H1 (cell line): ENCODE results near the gene APOO. TPM values are rescaled to one million over a fixed set of nuclear protein-coding genes. Genes with fewer than 3 reads are reported as not detected.

Experiments
- CTCF ChIA-PET: fragments of 300-600 bp; sonication (Branson Sonifier 250); formaldehyde crosslinking; loops from one replicate; lab custom pipeline; 2021; ENCODE audit not compliant: partially characterized antibody; lab: Charles Lee
- POLR2A ChIA-PET: fragments of 300-600 bp; sonication (Branson Sonifier 250); formaldehyde crosslinking; loops from one replicate; lab custom pipeline; 2021; ENCODE audit warnings: inconsistent platforms; ENCODE audit not compliant: partially characterized antibody; lab: Charles Lee
- DNase-seq, 2 experiments: peaks; one replicate each; pipeline versions ENCODE4 v3.0.0 to v3.0.0-alpha.2; 2010 to 2022; ENCODE audit warnings: low spot score in 2 of 2, low read depth in 1 of 2, mixed read lengths in 1 of 2
- FAIRE-seq: peaks from 2 replicates; lab custom pipeline; 2011; peaks lifted over from hg19 to GRCh38; lab: Jason Lieb, UNC
- H2AFZ ChIP-seq: 2 replicates; pipeline ENCODE4 v1.8.1; 2012; ENCODE audit warnings: low read length, inconsistent platforms
- H2AK5ac ChIP-seq: 2 replicates; pipeline ENCODE4 v1.6.1; 2013; ENCODE audit warnings: low read depth, low read length
- H2BK120ac ChIP-seq: replicated peaks from 2 replicates; pipeline ENCODE3; 2013; ENCODE audit warnings: low read depth, low read length, inconsistent platforms
- H2BK12ac ChIP-seq: 2 replicates; pipeline ENCODE4 v1.6.1; 2013; ENCODE audit warnings: low read depth, low read length
- H2BK15ac ChIP-seq: 2 replicates; pipeline ENCODE4 v1.6.1; 2013; ENCODE audit warnings: low read length
- H2BK20ac ChIP-seq: 2 replicates; pipeline ENCODE4 v1.6.1; 2013; ENCODE audit warnings: low read length
- H2BK5ac ChIP-seq: 2 replicates; pipeline ENCODE4 v1.6.1; 2013; ENCODE audit warnings: low read depth, low read length
- H3K14ac ChIP-seq: 2 replicates; pipeline ENCODE4 v1.6.1; 2013; ENCODE audit warnings: inconsistent platforms; ENCODE audit not compliant: insufficient read length
- H3K18ac ChIP-seq: 2 replicates; pipeline ENCODE4 v1.6.1; 2013; ENCODE audit warnings: low read length; ENCODE audit errors: extremely low read depth
- H3K23ac ChIP-seq: 2 replicates; pipeline ENCODE4 v1.6.1; 2013; ENCODE audit warnings: inconsistent platforms; ENCODE audit not compliant: insufficient read length
- H3K23me2 ChIP-seq: 2 replicates; pipeline ENCODE4 v1.6.1; 2013; ENCODE audit warnings: low read depth, low read length
- H3K27ac ChIP-seq: 2 replicates; pipeline ENCODE4 v1.6.1; 2011; ENCODE audit warnings: low read depth, low read length, inconsistent platforms
- H3K27me3 ChIP-seq, 4 experiments: replicated peaks in 1 of 4; 1 replicate in 1 of 4; 2 replicates in 3 of 4; pipeline versions ENCODE4 v1.6.1 to v1.8.1; 2011 to 2013; ENCODE audit warnings: low read length in 3 of 4, mild to moderate bottlenecking in 3 of 4, inconsistent platforms in 2 of 4, mixed read lengths in 2 of 4, moderate library complexity in 1 of 4; ENCODE audit not compliant: control insufficient read depth in 3 of 4, insufficient read depth in 3 of 4; ENCODE audit errors: extremely low read depth in 1 of 4
- H3K36me3 ChIP-seq, 4 experiments: 2 replicates each; pipeline versions ENCODE4 v1.6.1 to v1.8.1; 2011 to 2013; ENCODE audit warnings: mild to moderate bottlenecking in 4 of 4, low read length in 3 of 4, moderate library complexity in 2 of 4, control low read depth in 1 of 4, inconsistent platforms in 1 of 4; ENCODE audit not compliant: insufficient read depth in 4 of 4, control insufficient read depth in 2 of 4
- H3K4ac ChIP-seq: replicated peaks from 2 replicates; pipeline ENCODE3; 2013; ENCODE audit warnings: low read length, low read depth, mixed read lengths, inconsistent platforms; ENCODE audit not compliant: insufficient read length
- H3K4me1 ChIP-seq, 4 experiments: replicated peaks in 1 of 4; 1 replicate in 1 of 4; 2 replicates in 3 of 4; pipeline versions ENCODE4 v1.6.1 to v1.8.1; 2011 to 2013; ENCODE audit warnings: low read length in 3 of 4, inconsistent platforms in 2 of 4, mixed read lengths in 1 of 4; ENCODE audit not compliant: insufficient read depth in 4 of 4, control insufficient read depth in 3 of 4
- H3K4me2 ChIP-seq, 2 experiments: 2 replicates each; pipeline versions ENCODE4 v1.6.1 to v1.8.1; 2011 to 2013; ENCODE audit warnings: low read depth in 2 of 2, low read length in 2 of 2, control low read depth in 1 of 2, inconsistent platforms in 1 of 2, mild to moderate bottlenecking in 1 of 2; ENCODE audit not compliant: insufficient read depth in 1 of 2
- H3K4me3 ChIP-seq, 4 experiments: fragments of 200-600, 300-600 bp in 1 of 4; sonication (generic), shearing (Covaris generic), sonication (Bioruptor Twin) in 1 of 4; 2 replicates each; pipeline versions ENCODE4 v1.5.1 to v1.8.1; 2011 to 2016; ENCODE audit warnings: low read length in 4 of 4, low read depth in 3 of 4, control low read depth in 2 of 4, inconsistent platforms in 2 of 4, mild to moderate bottlenecking in 2 of 4, mixed read lengths in 1 of 4, moderate library complexity in 1 of 4; ENCODE audit not compliant: insufficient read depth in 2 of 4; ENCODE audit errors: extremely low read depth in 1 of 4
- H3K56ac ChIP-seq: replicated peaks from 2 replicates; pipeline ENCODE3; 2013; ENCODE audit warnings: low read depth, mild to moderate bottlenecking, mixed read lengths, low read length, inconsistent platforms; ENCODE audit not compliant: insufficient read length
- H3K79me1 ChIP-seq: 2 replicates; pipeline ENCODE4 v1.6.1; 2013; ENCODE audit warnings: low read depth, low read length, control low read depth
- H3K79me2 ChIP-seq, 2 experiments: 2 replicates each; pipeline versions ENCODE4 v1.6.1 to v1.8.1; 2012 to 2013; ENCODE audit warnings: low read length in 2 of 2, mild to moderate bottlenecking in 2 of 2, inconsistent platforms in 1 of 2; ENCODE audit not compliant: insufficient read depth in 2 of 2, control insufficient read depth in 1 of 2
- H3K9ac ChIP-seq, 4 experiments: replicated peaks in 1 of 4; 1 replicate in 1 of 4; 2 replicates in 3 of 4; pipeline versions ENCODE4 v1.6.1 to v1.8.1; 2011 to 2013; ENCODE audit warnings: low read depth in 3 of 4, low read length in 3 of 4, control low read depth in 2 of 4, mild to moderate bottlenecking in 2 of 4, moderate library complexity in 2 of 4, inconsistent platforms in 1 of 4; ENCODE audit errors: extremely low read depth in 1 of 4
- H3K9me3 ChIP-seq, 2 experiments: 2 replicates each; pipeline versions ENCODE4 v1.6.1 to v1.8.1; 2012 to 2013; ENCODE audit warnings: mild to moderate bottlenecking in 2 of 2, moderate library complexity in 2 of 2, control low read depth in 1 of 2, inconsistent platforms in 1 of 2, low read depth in 1 of 2, low read length in 1 of 2, mixed read lengths in 1 of 2; ENCODE audit not compliant: insufficient read depth in 2 of 2
- H4K20me1 ChIP-seq, 2 experiments: replicated peaks in 1 of 2; 2 replicates each; pipeline versions ENCODE3 to v1.8.1; 2011 to 2013; ENCODE audit warnings: inconsistent platforms in 2 of 2, low read length in 2 of 2, mild to moderate bottlenecking in 1 of 2; ENCODE audit not compliant: insufficient read depth in 2 of 2, control insufficient read depth in 1 of 2
- H4K5ac ChIP-seq: 2 replicates; pipeline ENCODE4 v1.6.1; 2013; ENCODE audit warnings: low read length, low read depth, mixed read lengths, inconsistent platforms; ENCODE audit not compliant: insufficient read length
- H4K8ac ChIP-seq: 2 replicates; pipeline ENCODE4 v1.8.0; 2013; ENCODE audit warnings: mild to moderate bottlenecking, moderate library complexity, low read length, inconsistent platforms; ENCODE audit not compliant: insufficient read depth; ENCODE audit errors: extremely low read depth
- H4K91ac ChIP-seq: replicated peaks from 2 replicates; pipeline ENCODE3; 2013; ENCODE audit warnings: low read length, mixed read lengths, inconsistent platforms; ENCODE audit not compliant: insufficient read length
- CHD2 ChIP-seq: IDR thresholded peaks from 2 replicates; pipeline ENCODE4 v1.6.1; 2012; ENCODE audit warnings: low read length, improper control_type of control experiment
- CREB1 ChIP-seq: IDR thresholded peaks from 2 replicates; pipeline ENCODE4 v1.6.1; 2012; ENCODE audit warnings: inconsistent platforms
- CTBP2 ChIP-seq: IDR thresholded peaks from 2 replicates; pipeline ENCODE4 v1.7.0; 2011; ENCODE audit warnings: borderline replicate concordance, mild to moderate bottlenecking, moderate library complexity, mixed read lengths, low read length; ENCODE audit not compliant: insufficient read depth, insufficient read length
- EZH2 ChIP-seq: fragments of 200-600 bp; sonication (generic); IDR thresholded peaks from 2 replicates; pipeline ENCODE4 v1.7.1; 2012; ENCODE audit warnings: low read depth, mild to moderate bottlenecking, moderate library complexity, low read length, inconsistent platforms; ENCODE audit not compliant: severe bottlenecking
- KDM5A ChIP-seq: fragments of 200-600 bp; IDR thresholded peaks from 2 replicates; pipeline ENCODE4 v1.7.1; 2012; ENCODE audit warnings: mild to moderate bottlenecking, low read length, inconsistent platforms, mixed read lengths
- POU5F1 ChIP-seq: IDR thresholded peaks from 2 replicates; pipeline ENCODE4 v1.6.1; 2011; ENCODE audit warnings: low read depth, mild to moderate bottlenecking, low read length, moderate library complexity
- SP2 ChIP-seq: IDR thresholded peaks from 2 replicates; pipeline ENCODE4 v1.6.1; 2012; ENCODE audit warnings: mild to moderate bottlenecking, low read length, inconsistent platforms
- SRF ChIP-seq: IDR thresholded peaks from 2 replicates; pipeline ENCODE4 v1.6.1; 2011; ENCODE audit warnings: mild to moderate bottlenecking, low read depth, low read length, moderate library complexity
- WGBS, 2 experiments: shearing (Covaris generic) in 1 of 2; methylation state at CpG; one replicate each; pipeline versions ENCODE4 v1.1.6 to v1.1.7; 2013 to 2015; ENCODE audit warnings: low lambda C conversion rate in 2 of 2, mixed read lengths in 2 of 2, inconsistent platforms in 1 of 2, low coverage in 1 of 2, missing lambda C conversion rate in 1 of 2; ENCODE audit not compliant: insufficient replicate concordance in 2 of 2, insufficient coverage in 1 of 2, insufficient read length in 1 of 2; ENCODE audit errors: extremely low coverage in 1 of 2, missing lambda C conversion rate in 1 of 2; 5-methylcytosine and 5-hydroxymethylcytosine counted together
- polyA plus RNA-seq, 7 experiments: library from polyadenylated mRNA; depleted of rRNA in 3 of 7; stranded (reverse) in 5 of 7; unstranded in 2 of 7; fragments of >200 nt in 5 of 7; fragments of 200-250 nt in 2 of 7; gene quantifications; 1 replicate in 5 of 7; 2 replicates in 1 of 7; 4 replicates in 1 of 7; pipeline versions ENCODE4 v1.2.1 to v1.2.3, GENCODE V29; 2011 to 2013; ENCODE audit warnings: missing spikeins in 2 of 7, mixed read lengths in 2 of 7
- total RNA-seq: library from RNA; stranded (reverse); fragmentation: NEBNext Ultra II Directional; extraction: Animal tissue kit (Norgen Biotek cat#: 25700); gene quantifications from 2 replicates; pipeline ENCODE4 v1.2.1, GENCODE V29; 2021
- TF ChIP-seq, protein P1 (sequence below): IDR thresholded peaks from 2 replicates; pipeline ENCODE4 v1.6.1; 2011; ENCODE audit warnings: low read length, improper control_type of control experiment

The APOO gene
- total and polyA plus RNA-seq, 2 of the 8 experiments (the other 6 are each of a cell fraction or from before 2014, with no cell fraction given), result 25.7 to 45.0 TPM

DNA sequence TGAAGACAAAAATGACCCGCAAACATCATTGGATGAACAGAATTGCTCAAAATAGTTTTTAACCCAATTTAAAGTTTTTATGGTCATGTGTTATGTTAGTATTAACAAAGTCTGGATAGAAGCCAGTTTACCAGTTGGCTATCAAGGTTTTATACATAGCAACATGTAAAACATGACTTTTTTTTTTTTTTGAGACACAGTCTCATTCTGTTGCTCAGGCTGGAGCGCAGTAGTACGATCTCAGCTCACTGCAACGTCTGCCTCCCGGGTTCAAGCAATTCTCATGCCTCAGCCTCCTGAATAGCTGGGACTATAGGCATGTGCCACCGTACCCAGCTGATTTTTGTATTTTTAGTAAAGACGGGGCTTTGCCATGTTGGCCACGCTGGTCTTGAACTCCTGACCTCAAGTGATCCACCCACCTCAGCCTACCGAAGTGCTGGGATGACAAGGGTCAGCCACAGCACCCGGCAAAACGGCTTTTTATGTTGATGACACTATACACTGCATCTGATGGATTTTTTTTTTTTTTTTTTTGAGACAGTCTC, 121.4 kb downstream of the APOO start:
- Histone ChIP-seq H2AK5ac (no peak overlapping the region), H3K56ac (no peak overlapping the region), H3K79me1 (no peaks in the 10 kb centered on the region), H3K4me2 (no peak overlapping the region), H4K5ac (no peak overlapping the region), H2BK20ac (no peak overlapping the region), H3K23me2 (peaks cover 3% of the 10 kb centered on the region; the same call in 1 of the 2 replicates), H4K8ac (no peak overlapping the region), H3K9ac (no peak overlapping the region), H3K27ac (no peak overlapping the region), H3K4me1 (no peaks in the 10 kb centered on the region), H2BK12ac (no peak overlapping the region), H3K9me3 (no peaks in the 10 kb centered on the region), H3K4ac (no peak overlapping the region), H3K36me3 (peaks cover 0 to 8% (median 0%) of the 10 kb centered on the region in 4 experiments; a peak in 1 of 8 replicates), H4K20me1 (no peaks in the 10 kb centered on the region), H2BK5ac (no peak overlapping the region), H3K4me3 (no peak overlapping the region), H3K27me3 (no peaks in the 10 kb centered on the region), H2BK120ac (no peak overlapping the region), H3K14ac (no peak overlapping the region), H3K23ac (no peak overlapping the region), H2BK15ac (no peak overlapping the region), H2AFZ (no peak overlapping the region), H3K79me2 (no peaks in the 10 kb centered on the region), H4K91ac (no peak overlapping the region), H3K18ac (no peak overlapping the region)
- no peak for FAIRE-seq
- 88% methylated on average over 10 of the region's 11 CpGs; no CpG with 5 or more reads in 1 of the 2 experiments for WGBS, 2 experiments
- DNase-seq, result no peak
- ChIA-PET POLR2A (no interaction called here), CTCF (interaction anchor here (1.2 kb wide), 1 partner anchor 10 kb away, joined by 3 read pairs; no protein-coding TSS in a partner anchor)
- TF ChIP-seq CHD2 (no peak), POU5F1 (no peak), KDM5A (no peak), SP2 (no peak), EZH2 (no peak), CTBP2 (no peak), CREB1 (no peak), SRF (no peak)
- TF ChIP-seq, protein P1, sequence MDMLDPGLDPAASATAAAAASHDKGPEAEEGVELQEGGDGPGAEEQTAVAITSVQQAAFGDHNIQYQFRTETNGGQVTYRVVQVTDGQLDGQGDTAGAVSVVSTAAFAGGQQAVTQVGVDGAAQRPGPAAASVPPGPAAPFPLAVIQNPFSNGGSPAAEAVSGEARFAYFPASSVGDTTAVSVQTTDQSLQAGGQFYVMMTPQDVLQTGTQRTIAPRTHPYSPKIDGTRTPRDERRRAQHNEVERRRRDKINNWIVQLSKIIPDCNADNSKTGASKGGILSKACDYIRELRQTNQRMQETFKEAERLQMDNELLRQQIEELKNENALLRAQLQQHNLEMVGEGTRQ, result no peak
